GM18511 (cell line): ENCODE measurements around the gene KIAA1217.

Experiments
- ATAC-seq: cut with Tn5 transposase; IDR thresholded peaks from one replicate; pipeline ENCODE4 v1.9.1; 2021; ENCODE audit warnings: mild to moderate bottlenecking, moderate library complexity; ENCODE audit not compliant: unreplicated experiment

Gene KIAA1217, protein sequence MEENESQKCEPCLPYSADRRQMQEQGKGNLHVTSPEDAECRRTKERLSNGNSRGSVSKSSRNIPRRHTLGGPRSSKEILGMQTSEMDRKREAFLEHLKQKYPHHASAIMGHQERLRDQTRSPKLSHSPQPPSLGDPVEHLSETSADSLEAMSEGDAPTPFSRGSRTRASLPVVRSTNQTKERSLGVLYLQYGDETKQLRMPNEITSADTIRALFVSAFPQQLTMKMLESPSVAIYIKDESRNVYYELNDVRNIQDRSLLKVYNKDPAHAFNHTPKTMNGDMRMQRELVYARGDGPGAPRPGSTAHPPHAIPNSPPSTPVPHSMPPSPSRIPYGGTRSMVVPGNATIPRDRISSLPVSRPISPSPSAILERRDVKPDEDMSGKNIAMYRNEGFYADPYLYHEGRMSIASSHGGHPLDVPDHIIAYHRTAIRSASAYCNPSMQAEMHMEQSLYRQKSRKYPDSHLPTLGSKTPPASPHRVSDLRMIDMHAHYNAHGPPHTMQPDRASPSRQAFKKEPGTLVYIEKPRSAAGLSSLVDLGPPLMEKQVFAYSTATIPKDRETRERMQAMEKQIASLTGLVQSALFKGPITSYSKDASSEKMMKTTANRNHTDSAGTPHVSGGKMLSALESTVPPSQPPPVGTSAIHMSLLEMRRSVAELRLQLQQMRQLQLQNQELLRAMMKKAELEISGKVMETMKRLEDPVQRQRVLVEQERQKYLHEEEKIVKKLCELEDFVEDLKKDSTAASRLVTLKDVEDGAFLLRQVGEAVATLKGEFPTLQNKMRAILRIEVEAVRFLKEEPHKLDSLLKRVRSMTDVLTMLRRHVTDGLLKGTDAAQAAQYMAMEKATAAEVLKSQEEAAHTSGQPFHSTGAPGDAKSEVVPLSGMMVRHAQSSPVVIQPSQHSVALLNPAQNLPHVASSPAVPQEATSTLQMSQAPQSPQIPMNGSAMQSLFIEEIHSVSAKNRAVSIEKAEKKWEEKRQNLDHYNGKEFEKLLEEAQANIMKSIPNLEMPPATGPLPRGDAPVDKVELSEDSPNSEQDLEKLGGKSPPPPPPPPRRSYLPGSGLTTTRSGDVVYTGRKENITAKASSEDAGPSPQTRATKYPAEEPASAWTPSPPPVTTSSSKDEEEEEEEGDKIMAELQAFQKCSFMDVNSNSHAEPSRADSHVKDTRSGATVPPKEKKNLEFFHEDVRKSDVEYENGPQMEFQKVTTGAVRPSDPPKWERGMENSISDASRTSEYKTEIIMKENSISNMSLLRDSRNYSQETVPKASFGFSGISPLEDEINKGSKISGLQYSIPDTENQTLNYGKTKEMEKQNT (N-terminal part only)

DNA sequence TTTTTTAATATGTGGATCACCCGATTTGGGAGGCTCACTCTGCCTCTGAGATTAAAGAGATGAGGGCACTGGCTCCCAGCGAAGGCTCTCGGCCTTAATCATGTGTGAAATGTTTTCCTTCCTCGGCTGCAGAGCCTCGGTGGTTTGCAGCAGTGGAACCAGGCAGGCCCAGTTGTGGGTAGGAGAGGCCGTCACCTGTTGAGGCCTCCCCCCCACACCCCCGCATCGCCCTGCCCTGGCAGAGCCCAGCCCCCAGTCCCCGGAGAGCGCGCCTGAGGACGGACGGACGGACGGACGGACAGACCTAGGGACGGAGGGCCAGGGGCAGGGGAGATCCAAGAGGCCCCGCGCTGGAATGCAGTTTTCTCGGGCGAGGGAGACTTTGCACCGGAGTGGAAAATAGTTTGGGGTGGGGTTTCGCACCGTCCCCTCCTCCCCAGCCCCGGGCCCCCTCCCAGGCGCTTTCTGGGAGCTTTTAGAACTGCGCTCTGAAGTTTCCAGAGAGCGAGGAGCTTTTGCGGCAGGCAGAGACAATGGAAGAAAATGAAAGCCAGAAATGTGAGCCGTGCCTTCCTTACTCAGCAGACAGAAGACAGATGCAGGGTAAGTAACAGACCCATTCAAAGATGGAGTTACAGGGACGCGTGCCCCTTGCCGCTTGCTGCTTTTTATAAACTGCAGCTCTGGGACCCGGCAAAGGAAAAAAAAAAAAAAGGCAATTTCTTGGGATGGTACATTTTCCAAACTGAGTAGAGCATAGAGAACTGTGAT, at the start of gene KIAA1217:
KIAA1217 (plus strand) TSS at position 478 of the 771 bp plus-strand sequence; CDS start at position 534, 56 bp downstream.
- peak; percentile 45 for ATAC-seq

DNA sequence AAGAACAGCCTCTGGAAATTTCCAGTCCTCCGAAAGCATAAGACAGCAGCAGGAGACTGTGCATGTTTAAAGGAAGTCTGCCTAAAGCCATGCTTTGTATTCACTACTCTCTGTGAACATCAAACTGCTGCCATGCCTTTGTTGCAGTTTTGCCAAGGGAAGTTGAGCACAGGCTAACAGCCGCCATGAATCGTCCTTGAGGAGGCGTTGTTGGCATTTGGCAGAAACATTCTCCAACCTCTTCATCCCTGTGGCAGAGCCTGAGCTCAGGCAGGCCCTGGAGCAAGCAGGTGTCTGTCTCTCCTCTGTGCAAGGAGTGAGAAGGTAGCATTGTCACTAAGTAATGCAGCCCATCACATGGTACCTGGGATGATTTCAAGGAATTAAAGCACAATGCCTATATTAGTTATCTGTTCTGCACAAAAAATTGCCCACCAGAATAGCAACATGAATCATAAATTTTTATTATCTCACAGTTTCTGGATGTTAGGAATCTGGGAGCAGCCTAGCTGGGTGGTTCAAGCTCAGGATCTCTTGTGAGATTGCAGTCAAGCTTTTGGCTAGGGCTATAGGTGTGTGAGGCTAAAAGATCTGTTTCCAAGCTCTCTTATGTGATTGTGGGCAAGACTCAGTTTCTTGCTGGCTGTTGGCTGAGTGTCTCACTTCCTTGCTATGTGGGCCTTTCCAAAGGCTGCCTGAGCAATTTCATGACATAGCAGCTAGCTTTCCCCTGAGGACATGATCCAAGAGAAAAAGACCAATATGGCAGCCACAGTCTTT, 46.5 kb upstream of the KIAA1217 start:
- no peak for ATAC-seq

DNA sequence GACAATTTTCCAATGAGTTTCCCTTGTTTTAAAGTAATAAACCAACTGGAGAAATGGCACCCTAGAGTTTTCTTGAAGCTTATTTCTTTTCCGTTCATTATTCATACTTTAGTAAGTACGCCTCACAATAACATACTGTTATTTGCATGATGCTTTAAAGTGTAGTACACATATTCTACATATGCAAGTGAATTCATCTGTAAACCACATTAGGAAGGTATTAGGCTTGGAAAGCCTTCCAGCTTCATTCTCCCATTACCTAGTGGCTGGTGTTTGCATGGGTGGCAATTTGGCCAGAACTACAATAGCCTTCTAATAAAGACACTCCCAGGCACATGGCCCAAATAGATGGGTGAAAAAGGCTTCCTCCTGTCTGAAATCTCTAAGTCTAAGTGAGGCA, 45.5 kb upstream of the KIAA1217 start:
- no peak for ATAC-seq

DNA sequence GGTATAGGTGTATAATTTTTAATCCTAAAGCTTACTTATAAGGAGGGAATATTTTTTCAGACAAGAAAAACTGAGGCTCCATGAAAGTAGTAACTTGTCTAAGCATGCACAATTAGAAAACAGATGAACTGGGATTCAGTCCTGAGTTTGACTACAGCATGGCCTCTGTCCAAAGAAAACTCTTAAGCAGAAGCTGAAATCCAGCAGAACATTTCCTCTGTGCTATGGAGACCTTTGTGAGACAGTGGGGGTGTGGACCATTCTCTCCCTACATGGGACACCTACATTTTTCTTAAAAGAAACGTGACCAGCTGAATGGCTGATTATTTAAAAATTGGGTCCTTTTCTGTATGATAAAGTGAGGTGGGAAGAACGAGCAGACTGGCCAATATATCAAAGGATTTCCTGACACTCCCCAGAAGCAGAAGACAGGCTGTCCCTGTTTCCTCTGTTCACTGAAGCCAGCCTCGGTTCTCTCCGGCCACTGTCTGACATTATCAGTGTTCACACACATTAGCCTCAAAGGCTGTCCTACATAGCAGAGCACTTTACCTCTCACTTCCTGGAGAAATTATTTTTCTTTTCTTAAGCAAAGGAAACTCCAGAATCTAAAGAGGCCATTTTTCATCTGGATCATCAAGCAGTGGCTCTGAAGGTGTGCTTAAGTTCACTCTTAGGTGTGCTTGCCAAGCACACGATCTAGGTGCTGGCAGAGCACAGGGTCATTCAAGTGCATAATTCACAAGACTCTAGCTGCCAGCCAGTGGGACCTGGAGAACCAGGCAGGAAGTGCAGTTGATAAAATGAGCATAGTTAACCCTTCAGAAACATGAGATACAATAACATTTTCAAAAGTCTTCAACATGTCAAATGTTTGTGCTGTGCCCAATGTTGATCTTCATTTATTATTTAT, 40.4 kb upstream of the KIAA1217 start:
- no peak for ATAC-seq

DNA sequence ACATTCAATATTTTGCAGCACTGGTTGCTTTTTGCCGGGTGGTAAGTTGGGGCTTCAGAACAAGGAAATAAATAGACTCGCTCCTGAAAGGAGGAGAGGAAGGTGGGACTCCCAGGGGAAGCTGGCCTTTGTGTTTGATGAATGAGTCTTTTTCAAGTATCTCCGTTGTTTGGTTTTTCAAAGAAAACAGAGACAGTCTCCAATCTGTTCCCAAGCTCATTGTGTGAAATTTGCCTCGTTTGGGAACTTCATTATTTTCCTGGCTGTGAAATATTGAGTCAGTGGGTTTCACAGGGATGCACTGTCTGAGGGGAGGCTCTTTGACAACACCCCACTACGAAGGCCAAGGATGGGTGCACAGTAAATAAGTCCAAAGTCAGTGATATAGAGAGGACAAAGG, 38.7 kb upstream of the KIAA1217 start:
- no peak for ATAC-seq

DNA sequence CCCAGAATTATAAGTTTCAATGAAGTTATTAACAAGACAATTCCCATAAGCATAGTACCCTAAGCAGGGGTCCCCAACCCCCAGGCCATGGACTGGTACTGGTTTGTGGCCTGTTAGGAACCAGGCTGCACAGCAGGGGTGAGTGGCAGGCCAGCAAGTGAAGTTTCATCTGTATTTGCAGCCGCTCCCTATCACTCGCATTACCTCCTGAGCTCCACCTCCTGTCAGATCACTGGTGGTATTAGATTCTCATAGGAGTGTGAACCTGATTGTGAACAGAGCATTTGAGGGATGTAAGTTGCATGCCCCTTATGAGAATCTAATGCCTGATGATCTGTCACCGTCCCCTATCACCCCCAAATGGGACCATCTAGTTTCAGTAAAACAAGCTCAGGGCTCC, 36.0 kb upstream of the KIAA1217 start:
- no peak for ATAC-seq

DNA sequence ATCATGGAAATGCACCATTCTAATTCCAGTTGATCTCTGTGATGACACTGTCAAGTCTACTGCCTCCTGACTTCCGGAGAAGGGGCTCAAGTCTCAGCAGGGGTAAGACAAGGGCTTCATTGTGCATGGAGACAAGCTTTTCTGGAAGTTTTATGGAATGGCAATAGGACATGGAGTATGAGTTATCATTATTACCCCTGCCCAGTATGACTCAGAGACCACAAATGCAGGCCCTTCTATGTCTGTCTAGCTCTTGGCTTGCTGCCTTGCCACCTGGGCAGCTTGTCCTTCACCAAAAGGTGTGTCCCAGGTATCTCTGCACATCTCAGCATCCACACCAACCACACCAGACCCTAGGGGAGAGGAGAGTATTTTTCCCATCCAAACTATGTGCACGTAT, 34.9 kb upstream of the KIAA1217 start:
- no peak for ATAC-seq

DNA sequence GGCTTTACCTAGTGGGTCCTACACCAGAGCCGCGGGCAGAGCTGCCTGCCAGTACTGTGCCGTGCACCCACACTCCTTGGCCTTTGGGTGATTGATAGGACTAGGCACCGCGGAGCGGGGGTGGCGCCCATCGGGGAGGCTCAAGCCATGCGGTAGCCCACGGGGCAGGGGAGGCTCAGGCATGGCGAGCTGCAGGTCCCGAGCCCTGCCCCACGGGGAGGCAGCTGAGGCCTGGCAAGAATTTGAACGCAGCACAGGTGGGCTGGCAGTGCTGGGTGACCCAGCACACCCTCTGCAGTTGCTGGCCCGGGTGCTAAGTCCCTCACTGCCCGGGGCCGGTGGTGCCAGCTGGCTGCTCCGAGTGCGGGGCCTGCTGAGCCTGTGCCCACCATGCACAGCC, 32.3 kb upstream of the KIAA1217 start:
- no peak for ATAC-seq

DNA sequence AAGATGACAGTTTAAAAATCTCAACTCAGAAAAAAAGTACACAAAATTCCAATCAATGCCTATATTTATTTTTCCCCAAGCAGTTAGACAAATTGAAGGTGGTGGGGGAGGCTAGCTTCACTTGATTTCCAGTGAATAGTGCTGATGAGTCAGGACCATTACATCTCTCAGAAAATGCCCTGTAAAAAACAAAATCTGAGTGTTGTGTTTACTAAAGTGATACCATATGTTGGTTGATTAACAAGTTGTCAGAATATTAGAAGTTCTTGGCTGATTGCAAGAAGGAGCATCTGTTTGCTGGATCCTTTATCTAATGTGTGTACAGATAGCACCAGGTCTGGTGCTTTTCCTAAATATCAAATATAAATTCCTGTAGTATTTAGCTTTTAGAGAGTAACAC, 31.3 kb upstream of the KIAA1217 start:
- ATAC-seq, result no peak

DNA sequence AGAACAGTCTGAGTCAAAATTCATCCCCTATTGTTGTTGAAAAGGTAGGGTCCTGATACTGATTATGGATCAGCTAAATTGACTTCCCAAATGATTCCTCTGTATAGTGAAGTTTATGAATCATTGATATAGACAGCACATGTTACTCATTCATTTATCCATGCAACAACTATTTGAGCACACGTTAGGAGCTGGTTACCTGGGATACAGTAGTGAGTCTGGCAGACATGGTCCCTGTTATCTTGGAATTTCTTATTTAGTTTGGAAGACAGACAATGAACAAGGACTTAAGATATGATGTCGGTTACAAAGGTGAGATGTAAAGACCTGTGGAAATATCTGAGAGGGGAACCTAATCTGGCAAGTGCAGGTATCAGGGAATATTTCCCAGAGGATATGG, 28.0 kb upstream of the KIAA1217 start:
- ATAC-seq, result no peak

DNA sequence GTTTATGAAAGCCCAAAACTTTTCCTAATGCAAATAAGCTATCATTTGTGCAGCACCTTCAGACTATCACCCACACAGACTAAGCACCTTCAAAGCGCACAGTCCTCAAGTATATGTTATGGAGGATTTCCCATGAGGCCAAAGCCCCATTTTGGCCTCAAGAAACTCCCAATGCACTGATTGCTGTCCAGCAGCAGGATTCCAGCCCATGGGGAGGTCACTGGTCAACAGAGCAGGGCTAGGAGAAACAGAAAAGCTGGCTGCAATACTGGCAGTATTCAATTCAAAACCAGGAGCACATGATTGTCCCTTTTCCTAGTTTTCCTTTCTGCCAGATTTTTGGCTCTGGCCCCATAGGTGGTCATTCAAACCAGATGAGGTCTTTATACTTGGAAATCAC, 24.5 kb upstream of the KIAA1217 start:
- ATAC-seq, result no peak

DNA sequence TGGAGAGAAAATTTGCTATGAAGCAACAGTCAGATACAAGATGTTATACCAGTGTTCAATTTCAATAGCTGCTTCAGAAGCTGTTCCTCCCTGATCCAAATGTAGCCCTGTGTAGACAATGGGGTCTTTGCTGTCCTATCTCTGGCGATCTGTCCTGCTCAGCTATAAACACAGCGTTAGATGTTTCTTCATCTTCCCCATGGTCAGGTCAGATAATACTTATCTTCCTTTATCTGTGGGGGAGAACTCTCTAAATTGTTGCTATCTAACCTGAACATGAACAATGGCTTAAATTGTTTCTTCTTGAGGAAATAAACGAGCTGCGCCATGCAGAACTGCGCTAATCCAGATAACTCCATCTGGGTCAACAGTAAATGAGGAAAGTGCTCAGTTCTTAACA, 15.6 kb upstream of the KIAA1217 start:
- no peak for ATAC-seq

DNA sequence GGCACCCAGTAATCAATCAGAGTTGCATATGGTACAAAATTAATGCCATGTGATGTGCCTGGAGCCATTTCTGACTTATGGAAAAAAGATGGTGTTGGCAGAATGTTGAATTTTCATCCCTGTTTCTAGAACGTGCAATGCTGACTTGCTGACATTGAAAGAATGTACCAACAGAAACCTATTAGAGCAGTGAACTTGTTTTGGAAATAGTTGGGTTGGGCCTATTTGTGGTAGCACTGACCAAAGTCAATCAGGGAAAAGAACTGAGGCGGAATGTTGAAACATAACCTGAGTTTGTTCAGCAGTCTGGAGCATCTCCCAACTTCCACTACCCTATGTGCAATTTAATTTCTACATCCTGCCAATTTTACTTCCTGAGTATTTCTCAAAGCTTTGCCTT, 11.7 kb upstream of the KIAA1217 start:
- ATAC-seq, result no peak

DNA sequence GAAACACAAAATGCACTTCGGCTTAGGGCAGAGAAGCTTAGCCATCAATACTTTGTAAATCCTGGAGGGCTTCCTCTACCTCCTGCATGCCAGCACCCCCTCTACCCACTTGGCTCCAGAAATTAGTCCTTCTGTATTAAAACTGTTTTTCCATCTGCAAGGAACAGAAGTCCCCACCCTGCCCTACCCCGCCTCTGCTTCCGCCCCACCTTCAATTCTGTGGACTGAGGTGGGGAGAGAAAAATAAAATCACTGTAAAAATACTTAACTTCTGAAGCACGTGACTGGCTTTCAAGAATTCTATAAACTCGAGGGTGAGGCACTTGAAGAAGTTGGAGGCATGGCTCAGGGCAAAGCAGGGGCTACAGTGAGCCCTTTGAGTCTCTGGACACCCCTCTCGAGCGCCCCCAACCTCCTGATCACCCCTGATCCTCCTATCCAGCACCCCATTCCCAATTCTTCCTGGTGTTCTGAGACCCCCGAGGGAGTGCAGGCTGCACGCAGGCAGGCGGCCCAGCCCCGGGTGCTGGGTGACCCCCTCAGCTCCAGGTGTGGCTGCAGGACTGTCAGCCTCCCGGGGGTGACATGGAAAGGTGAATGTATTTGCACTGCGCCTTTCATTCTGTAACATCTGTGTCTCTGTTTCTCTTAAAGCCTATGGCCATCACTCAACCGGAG, 7.3 kb upstream of the KIAA1217 start:
- no peak for ATAC-seq

DNA sequence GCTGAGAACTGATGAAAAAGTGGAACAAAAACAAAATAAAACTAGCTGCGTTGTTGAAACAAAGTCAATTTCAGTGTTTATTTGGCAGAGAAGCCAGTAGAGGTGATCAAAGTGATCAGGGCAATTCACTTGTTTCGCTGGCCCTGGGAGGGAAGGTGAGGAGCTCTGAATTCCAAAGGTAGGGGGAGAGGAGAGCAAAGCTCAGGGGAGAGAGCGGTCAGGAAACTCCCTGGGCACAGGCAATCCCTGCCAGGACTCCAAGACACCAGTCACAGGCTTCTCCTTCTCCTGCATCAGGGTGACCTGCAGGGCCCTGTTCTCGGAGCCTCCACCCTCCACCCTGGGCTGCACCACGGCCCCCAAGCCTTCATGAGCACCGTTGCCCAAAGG, 6.8 kb upstream of the KIAA1217 start:
- ATAC-seq, result no peak

DNA sequence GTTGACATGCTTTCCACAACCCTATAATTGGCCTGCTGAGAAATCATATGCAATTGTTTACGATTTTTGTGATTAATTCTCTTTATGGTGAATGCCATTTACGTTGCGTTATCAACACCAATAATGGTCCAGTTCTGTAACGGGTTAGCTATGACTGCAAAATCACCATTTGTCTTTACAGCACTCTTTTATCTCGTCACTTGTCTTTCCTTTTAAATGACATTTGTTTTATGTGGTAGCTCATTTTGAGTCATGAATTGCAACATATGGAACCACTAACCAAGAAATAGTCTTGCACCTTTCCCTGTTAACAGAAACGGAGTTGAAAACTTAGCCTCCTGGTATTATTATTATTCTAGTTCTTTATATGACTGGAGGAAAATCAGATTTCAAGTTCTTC, 3.1 kb upstream of the KIAA1217 start:
- ATAC-seq, result no peak

DNA sequence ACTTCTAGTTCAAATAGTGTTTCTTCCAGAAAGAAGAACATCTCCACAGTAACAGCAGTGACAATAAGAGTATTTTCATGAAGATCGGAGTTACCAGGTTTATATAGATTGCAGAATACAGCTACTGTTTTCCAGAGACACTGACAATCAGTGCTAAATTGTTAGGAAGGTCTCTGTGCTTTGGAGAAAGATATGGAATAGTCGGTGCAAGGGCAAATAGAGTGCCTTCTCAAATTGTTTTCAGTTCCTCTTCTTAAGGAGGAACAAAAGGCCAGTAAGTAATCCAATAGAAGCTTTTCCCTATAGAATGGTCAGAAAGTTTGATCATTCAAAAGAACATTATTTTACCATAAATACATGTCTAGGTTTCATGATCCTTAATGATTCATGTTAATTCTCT, 2.6 kb upstream of the KIAA1217 start:
- no peak for ATAC-seq

DNA sequence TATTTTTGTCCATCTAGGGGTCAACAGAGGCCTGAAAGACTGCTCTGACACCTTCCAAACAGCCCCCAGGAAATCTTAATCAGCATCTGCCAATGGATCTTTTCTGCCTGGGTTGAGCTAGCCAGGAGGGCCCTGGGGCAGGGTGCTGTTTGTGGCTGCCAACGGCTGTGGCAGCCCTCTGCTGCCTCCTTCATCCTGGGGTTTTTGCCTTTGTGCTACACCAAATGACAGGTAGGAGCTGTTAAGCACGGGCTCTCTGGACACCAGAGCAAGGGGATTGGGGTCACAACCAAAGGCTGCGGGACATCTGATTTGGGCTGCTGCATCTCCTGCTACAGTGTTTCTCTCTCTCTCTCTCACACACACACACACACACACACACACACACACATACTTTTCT, 2.0 kb upstream of the KIAA1217 start:
- ATAC-seq, result no peak
